Endodermal cell (in vitro differentiated cells): ENCODE results near the gene PTPRN2. TPM values are rescaled to one million over a fixed set of nuclear protein-coding genes. Genes with fewer than 3 reads are reported as not detected.

ENCODE experiments used
- DNase-seq: peaks from one replicate; pipeline ENCODE4 v3.0.0-alpha.2; 2017
- H3K27ac ChIP-seq: 2 replicates; pipeline ENCODE4 v1.5.1; 2013; ENCODE audit warnings: mild to moderate bottlenecking, low read depth, low read length, moderate library complexity
- H3K27me3 ChIP-seq: 2 replicates; pipeline ENCODE4 v1.6.1; 2013; ENCODE audit warnings: mild to moderate bottlenecking, low read length, moderate library complexity; ENCODE audit not compliant: insufficient read depth, control insufficient read depth, poor library complexity, severe bottlenecking
- H3K36me3 ChIP-seq: 2 replicates; pipeline ENCODE4 v1.7.0; 2013; ENCODE audit warnings: mild to moderate bottlenecking, low read length, moderate library complexity; ENCODE audit not compliant: control insufficient read depth, insufficient read depth
- H3K4me1 ChIP-seq: one replicate; pipeline ENCODE4 v1.7.0; 2013; ENCODE audit warnings: low read length; ENCODE audit not compliant: control insufficient read depth, insufficient read depth
- H3K4me3 ChIP-seq: 2 replicates; pipeline ENCODE4 v1.5.1; 2013; ENCODE audit warnings: mild to moderate bottlenecking, low read length, moderate library complexity
- H3K9ac ChIP-seq: 2 replicates; pipeline ENCODE4 v1.6.1; 2013; ENCODE audit warnings: mild to moderate bottlenecking, low read length, moderate library complexity; ENCODE audit not compliant: poor library complexity, severe bottlenecking; ENCODE audit errors: extremely low read depth
- H3K9me3 ChIP-seq: 2 replicates; pipeline ENCODE4 v1.6.1; 2013; ENCODE audit warnings: mild to moderate bottlenecking, low read length, moderate library complexity; ENCODE audit not compliant: control insufficient read depth
- H3K27ac Mint-ChIP-seq: 2 replicates; pipeline ENCODE4 v1.8.0; 2020; ENCODE audit warnings: mixed read lengths
- H3K27me3 Mint-ChIP-seq: 2 replicates; pipeline ENCODE4 v1.8.0; 2021; ENCODE audit warnings: mild to moderate bottlenecking, mixed read lengths; ENCODE audit not compliant: insufficient read depth
- H3K36me3 Mint-ChIP-seq: 2 replicates; pipeline ENCODE4 v1.8.0; 2020; ENCODE audit warnings: low read depth, mixed read lengths
- H3K4me1 Mint-ChIP-seq: 2 replicates; pipeline ENCODE4 v1.8.0; 2020; ENCODE audit warnings: mixed read lengths
- H3K4me3 Mint-ChIP-seq: 2 replicates; pipeline ENCODE4 v1.8.0; 2020; ENCODE audit warnings: mild to moderate bottlenecking, moderate library complexity, mixed read lengths
- H3K9me3 Mint-ChIP-seq: 2 replicates; pipeline ENCODE4 v1.8.0; 2020; ENCODE audit warnings: mild to moderate bottlenecking, mixed read lengths
- WGBS, 2 experiments: methylation state at CpG; one replicate each; pipeline versions ENCODE4 v1.1.5 to v1.1.7; 2013; ENCODE audit warnings: missing lambda C conversion rate in 2 of 2, mixed read lengths in 1 of 2; ENCODE audit not compliant: insufficient coverage in 1 of 2, insufficient read length in 1 of 2; 5-methylcytosine and 5-hydroxymethylcytosine counted together
- total RNA-seq, 2 donors: library from RNA; stranded (reverse); fragmentation: NEBNext Ultra II Directional in 1 of 2; extraction: Animal tissue kit (Norgen Biotek cat#: 25700) in 1 of 2; gene quantifications; 2 replicates in 1 of 2; 3 replicates in 1 of 2; pipeline ENCODE4 v1.2.1, GENCODE V29; 2021
- TF ChIP-seq, protein P1 (sequence below): fragments of 200-600 bp; sonication (generic); conservative IDR thresholded peaks from 2 replicates; pipeline ENCODE4 v1.5.0; 2021; ENCODE audit warnings: antibody characterized with exemption, mild to moderate bottlenecking

PTPRN2 gene
- total RNA-seq, 2 donors from 2014 or later, result 0.69 to 1.2 TPM

DNA sequence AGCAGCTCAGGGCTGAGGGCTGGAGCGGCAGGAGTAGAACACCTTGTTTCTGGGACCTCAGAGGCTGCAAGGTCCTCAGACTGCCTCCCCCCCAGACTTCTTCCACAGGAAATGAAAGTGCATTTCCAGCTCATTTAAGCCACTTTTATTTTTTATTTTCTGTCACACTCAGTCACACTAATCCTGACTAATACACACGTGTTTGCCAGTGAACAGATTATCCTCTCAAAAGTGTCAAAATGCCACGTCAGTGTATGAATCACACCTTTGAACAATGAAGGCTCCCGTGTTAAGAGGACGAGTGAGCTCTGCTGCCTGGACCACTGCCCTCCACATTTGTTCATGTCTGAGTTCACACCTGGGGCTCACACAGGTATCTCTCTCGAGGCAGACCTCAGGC lies 762.3 kb downstream of the PTPRN2 start:
- WGBS, 2 experiments, result 71% methylated on average over 5 to 6 of the region's 6 CpGs
- H3K36me3 Mint-ChIP-seq, result no peaks in the 10 kb centered on the region
- Histone ChIP-seq H3K9ac (no peak overlapping the region), H3K4me1 (no peaks in the 10 kb centered on the region), H3K27me3 (no peaks in the 10 kb centered on the region), H3K9me3 (peaks cover 72% of the 10 kb centered on the region), H3K27ac (no peak overlapping the region), H3K36me3 (no peaks in the 10 kb centered on the region), H3K4me3 (no peak overlapping the region)
- H3K4me3 Mint-ChIP-seq, result no peak overlapping the region
- no peaks in the 10 kb centered on the region for H3K9me3 Mint-ChIP-seq
- no peak overlapping the region for H3K27ac Mint-ChIP-seq
- DNase-seq, result no peak
- no peaks in the 10 kb centered on the region for H3K27me3 Mint-ChIP-seq
- no peaks in the 10 kb centered on the region for H3K4me1 Mint-ChIP-seq
- TF ChIP-seq, protein P1, sequence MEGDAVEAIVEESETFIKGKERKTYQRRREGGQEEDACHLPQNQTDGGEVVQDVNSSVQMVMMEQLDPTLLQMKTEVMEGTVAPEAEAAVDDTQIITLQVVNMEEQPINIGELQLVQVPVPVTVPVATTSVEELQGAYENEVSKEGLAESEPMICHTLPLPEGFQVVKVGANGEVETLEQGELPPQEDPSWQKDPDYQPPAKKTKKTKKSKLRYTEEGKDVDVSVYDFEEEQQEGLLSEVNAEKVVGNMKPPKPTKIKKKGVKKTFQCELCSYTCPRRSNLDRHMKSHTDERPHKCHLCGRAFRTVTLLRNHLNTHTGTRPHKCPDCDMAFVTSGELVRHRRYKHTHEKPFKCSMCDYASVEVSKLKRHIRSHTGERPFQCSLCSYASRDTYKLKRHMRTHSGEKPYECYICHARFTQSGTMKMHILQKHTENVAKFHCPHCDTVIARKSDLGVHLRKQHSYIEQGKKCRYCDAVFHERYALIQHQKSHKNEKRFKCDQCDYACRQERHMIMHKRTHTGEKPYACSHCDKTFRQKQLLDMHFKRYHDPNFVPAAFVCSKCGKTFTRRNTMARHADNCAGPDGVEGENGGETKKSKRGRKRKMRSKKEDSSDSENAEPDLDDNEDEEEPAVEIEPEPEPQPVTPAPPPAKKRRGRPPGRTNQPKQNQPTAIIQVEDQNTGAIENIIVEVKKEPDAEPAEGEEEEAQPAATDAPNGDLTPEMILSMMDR, result no peak

DNA sequence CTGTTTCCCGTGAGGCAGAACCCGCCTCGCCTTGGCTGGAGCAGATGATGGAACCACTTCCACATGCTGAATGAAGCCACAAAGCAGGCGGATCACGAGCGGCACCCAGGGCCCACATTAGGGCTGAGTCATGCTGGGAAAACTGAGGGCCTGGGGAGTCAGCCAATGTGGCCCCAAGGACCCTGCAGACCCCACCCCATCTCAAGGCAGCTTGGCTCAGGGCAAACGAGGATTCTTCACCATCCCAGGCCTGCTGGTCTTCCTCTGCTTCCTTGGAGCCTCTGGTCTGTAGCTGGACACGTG lies 762.9 kb downstream of the PTPRN2 start:
- no peaks in the 10 kb centered on the region for H3K4me1 Mint-ChIP-seq
- no peaks in the 10 kb centered on the region for H3K9me3 Mint-ChIP-seq

DNA sequence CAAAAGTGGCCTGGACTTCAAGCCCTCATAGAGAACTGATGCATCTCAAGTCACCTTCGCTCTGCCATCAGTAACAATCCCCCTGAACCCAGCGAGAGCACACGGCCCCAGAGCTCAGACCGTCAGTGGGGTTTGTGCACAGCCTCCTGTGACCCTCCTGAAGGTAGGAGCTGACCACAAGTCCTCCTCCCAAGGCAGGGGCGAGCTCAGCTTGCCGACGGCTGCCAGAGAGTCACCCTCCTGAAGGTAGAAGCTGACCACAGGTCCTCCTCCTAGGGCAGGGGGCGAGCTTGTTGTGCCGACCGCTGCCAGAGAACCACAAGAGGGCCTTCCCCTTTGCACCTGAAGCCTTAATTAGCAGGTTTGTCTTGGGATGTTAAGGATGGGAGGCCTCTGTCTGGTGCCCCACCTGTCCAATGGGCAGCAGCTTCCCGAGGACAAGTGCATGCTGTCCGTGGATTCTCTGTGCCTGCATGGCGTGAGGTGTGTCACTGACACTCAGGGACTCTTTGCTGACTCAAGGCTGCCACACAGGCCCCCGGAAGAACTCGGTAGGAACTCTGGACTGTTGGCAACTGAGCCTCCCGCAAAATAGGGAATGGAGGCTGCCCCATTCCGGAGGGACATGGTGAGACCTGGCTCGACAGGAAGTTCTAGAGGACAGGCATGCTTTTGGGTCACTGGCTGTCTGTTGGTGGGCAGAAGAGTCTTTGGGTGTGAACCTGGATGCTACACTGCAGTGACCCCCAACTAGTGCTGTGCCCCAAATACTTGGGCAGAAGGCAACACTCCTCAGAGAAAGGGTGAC lies 763.4 kb downstream of the PTPRN2 start:
- no peaks in the 10 kb centered on the region for H3K36me3 Mint-ChIP-seq
- no peaks in the 10 kb centered on the region for H3K36me3 ChIP-seq
- TF ChIP-seq, protein P1, result peak; percentile 31
- H3K4me3 Mint-ChIP-seq, result no peak overlapping the region
- H3K4me1 ChIP-seq, result no peaks in the 10 kb centered on the region
- H3K9me3 Mint-ChIP-seq, result no peaks in the 10 kb centered on the region
- H3K9ac ChIP-seq, result no peak overlapping the region
- WGBS, 2 experiments, result 68 to 72% methylated on average over 12 to 18 of the region's 18 CpGs
- no peak overlapping the region for H3K27ac Mint-ChIP-seq
- H3K4me3 ChIP-seq, result no peak overlapping the region
- no peaks in the 10 kb centered on the region for H3K27me3 ChIP-seq
- H3K9me3 ChIP-seq, result peaks cover 80% of the 10 kb centered on the region
- H3K27ac ChIP-seq, result no peak overlapping the region
- no peak for DNase-seq
- no peaks in the 10 kb centered on the region for H3K27me3 Mint-ChIP-seq
- H3K4me1 Mint-ChIP-seq, result no peaks in the 10 kb centered on the region

More for the DNA sequence above, 762.9 kb downstream of the PTPRN2 start:
- Histone ChIP-seq H3K4me3 (no peak overlapping the region), H3K36me3 (no peaks in the 10 kb centered on the region), H3K27me3 (no peaks in the 10 kb centered on the region), H3K9me3 (peaks cover 78% of the 10 kb centered on the region), H3K9ac (no peak overlapping the region), H3K4me1 (no peaks in the 10 kb centered on the region), H3K27ac (no peak overlapping the region)
- TF ChIP-seq, protein P1, result no peak
- Mint-ChIP-seq H3K4me3 (no peak overlapping the region), H3K27ac (no peak overlapping the region), H3K36me3 (no peaks in the 10 kb centered on the region), H3K27me3 (no peaks in the 10 kb centered on the region)
- 73 to 76% methylated on average over 6 to 8 of the region's 8 CpGs for WGBS, 2 experiments
- no peak for DNase-seq
